ENCODE measurements around the gene CLDN8. TPM values are rescaled to one million over a fixed set of nuclear protein-coding genes. Genes with fewer than 3 reads are reported as not detected.

Gene CLDN8
- polyA plus RNA-seq, 2 of the 4 experiments (the other 2 are of a cell fraction) = not detected

DNA sequence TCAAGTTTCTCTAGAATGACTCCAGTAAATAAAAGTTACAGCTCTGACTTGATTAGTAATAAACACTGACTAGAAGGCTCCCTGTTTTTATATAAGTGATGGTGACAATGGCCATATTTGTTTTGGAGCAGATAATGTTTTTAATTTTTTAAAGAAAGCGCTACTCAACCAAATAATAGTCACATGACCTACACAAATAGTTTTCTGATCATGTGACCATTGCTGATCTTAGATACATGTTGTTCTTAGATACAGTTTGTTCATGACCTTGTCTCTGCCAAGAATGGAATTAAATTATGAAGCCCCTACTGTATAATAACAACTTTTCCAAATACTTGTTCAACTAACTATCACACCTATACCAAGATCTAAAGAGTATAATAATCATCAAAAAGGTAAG lies 22.3 kb upstream of the CLDN8 start:
- no peaks in the 10 kb centered on the region for H3K4me1 ChIP-seq
- ATAC-seq = no peak
- TF ChIP-seq, protein P1, sequence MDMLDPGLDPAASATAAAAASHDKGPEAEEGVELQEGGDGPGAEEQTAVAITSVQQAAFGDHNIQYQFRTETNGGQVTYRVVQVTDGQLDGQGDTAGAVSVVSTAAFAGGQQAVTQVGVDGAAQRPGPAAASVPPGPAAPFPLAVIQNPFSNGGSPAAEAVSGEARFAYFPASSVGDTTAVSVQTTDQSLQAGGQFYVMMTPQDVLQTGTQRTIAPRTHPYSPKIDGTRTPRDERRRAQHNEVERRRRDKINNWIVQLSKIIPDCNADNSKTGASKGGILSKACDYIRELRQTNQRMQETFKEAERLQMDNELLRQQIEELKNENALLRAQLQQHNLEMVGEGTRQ (IDR thresholded peaks at IDR 0.05) = peak; percentile 64
- no peak for TF ChIP-seq RFX5 (IDR thresholded peaks at IDR 0.05)
- no peak overlapping the region for H3K27ac ChIP-seq
- H3K9me3 ChIP-seq = no peaks in the 10 kb centered on the region
- ChIA-PET POLR2A (no interaction called here), CTCF (no interaction called here)
- no peak overlapping the region for H3K4me3 ChIP-seq
- no peak overlapping the region for H3K4me2 ChIP-seq
- WGBS (ENCODE audit: missing lambda C conversion rate) = 45% methylated on average over 1 of the region's 1 CpG
- DNase-seq (ENCODE audit: low read depth in 1 of 2, low spot score in 1 of 2) = no peak
- no peak for FAIRE-seq

DNA sequence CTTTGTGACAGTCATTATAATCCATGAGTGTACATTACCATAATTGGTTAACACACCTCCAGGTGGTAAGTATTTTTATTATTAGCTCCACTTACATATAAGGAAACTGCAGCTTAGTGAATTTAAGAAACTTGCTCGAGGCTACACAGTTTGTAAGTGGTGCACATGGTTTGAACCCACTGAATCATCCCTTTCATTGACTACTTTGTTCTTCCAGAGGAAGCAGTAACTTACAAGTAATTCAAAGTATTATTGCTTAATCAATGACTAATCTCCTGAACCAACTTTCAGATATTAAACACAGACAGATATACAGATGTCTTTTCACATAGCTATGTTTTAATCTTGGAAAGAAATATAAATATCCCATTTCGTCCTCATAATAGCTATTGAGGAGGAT lies 18.7 kb upstream of the CLDN8 start:
- no peak for ATAC-seq
- TF ChIP-seq RNF2 (IDR thresholded peaks at IDR 0.05; ENCODE audit: borderline replicate concordance, low read depth) (no peak), HOXB5 (CRISPR knock-in tag; IDR thresholded peaks at IDR 0.05) (no peak), CEBPB (IDR thresholded peaks at IDR 0.05) (no peak), MYC (IDR thresholded peaks at IDR 0.05; ENCODE audit: borderline replicate concordance, low read length) (no peak), POLR2A (IDR thresholded peaks at IDR 0.05; ENCODE audit: low read length) (no peak), GATA3 (IDR thresholded peaks at IDR 0.05; ENCODE audit: borderline replicate concordance) (no peak), ESRRA (IDR thresholded peaks at IDR 0.05; ENCODE audit: borderline replicate concordance, low read length) (no peak), NPAS2 (CRISPR knock-in tag; IDR thresholded peaks at IDR 0.05; ENCODE audit: borderline replicate concordance) (no peak), TFCP2L1 (CRISPR knock-in tag; IDR thresholded peaks at IDR 0.05) (no peak), HEYL (CRISPR knock-in tag; IDR thresholded peaks at IDR 0.05) (no peak), RCOR1 (IDR thresholded peaks at IDR 0.05; ENCODE audit: low read depth, low read length) (no peak), EP300 (IDR thresholded peaks at IDR 0.05) (no peak), CHD2 (IDR thresholded peaks at IDR 0.05; ENCODE audit: low read length, partially characterized antibody) (no peak)
- TF ChIP-seq, protein P2, sequence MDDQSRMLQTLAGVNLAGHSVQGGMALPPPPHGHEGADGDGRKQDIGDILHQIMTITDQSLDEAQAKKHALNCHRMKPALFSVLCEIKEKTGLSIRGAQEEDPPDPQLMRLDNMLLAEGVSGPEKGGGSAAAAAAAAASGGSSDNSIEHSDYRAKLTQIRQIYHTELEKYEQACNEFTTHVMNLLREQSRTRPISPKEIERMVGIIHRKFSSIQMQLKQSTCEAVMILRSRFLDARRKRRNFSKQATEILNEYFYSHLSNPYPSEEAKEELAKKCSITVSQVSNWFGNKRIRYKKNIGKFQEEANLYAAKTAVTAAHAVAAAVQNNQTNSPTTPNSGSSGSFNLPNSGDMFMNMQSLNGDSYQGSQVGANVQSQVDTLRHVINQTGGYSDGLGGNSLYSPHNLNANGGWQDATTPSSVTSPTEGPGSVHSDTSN (IDR thresholded peaks at IDR 0.05) = no peak
- TF ChIP-seq, protein P3, sequence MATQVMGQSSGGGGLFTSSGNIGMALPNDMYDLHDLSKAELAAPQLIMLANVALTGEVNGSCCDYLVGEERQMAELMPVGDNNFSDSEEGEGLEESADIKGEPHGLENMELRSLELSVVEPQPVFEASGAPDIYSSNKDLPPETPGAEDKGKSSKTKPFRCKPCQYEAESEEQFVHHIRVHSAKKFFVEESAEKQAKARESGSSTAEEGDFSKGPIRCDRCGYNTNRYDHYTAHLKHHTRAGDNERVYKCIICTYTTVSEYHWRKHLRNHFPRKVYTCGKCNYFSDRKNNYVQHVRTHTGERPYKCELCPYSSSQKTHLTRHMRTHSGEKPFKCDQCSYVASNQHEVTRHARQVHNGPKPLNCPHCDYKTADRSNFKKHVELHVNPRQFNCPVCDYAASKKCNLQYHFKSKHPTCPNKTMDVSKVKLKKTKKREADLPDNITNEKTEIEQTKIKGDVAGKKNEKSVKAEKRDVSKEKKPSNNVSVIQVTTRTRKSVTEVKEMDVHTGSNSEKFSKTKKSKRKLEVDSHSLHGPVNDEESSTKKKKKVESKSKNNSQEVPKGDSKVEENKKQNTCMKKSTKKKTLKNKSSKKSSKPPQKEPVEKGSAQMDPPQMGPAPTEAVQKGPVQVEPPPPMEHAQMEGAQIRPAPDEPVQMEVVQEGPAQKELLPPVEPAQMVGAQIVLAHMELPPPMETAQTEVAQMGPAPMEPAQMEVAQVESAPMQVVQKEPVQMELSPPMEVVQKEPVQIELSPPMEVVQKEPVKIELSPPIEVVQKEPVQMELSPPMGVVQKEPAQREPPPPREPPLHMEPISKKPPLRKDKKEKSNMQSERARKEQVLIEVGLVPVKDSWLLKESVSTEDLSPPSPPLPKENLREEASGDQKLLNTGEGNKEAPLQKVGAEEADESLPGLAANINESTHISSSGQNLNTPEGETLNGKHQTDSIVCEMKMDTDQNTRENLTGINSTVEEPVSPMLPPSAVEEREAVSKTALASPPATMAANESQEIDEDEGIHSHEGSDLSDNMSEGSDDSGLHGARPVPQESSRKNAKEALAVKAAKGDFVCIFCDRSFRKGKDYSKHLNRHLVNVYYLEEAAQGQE (IDR thresholded peaks at IDR 0.05) = no peak
- TF ChIP-seq, protein P4, sequence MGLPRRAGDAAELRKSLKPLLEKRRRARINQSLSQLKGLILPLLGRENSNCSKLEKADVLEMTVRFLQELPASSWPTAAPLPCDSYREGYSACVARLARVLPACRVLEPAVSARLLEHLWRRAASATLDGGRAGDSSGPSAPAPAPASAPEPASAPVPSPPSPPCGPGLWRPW (IDR thresholded peaks at IDR 0.05) = no peak
- TF ChIP-seq, protein P5, sequence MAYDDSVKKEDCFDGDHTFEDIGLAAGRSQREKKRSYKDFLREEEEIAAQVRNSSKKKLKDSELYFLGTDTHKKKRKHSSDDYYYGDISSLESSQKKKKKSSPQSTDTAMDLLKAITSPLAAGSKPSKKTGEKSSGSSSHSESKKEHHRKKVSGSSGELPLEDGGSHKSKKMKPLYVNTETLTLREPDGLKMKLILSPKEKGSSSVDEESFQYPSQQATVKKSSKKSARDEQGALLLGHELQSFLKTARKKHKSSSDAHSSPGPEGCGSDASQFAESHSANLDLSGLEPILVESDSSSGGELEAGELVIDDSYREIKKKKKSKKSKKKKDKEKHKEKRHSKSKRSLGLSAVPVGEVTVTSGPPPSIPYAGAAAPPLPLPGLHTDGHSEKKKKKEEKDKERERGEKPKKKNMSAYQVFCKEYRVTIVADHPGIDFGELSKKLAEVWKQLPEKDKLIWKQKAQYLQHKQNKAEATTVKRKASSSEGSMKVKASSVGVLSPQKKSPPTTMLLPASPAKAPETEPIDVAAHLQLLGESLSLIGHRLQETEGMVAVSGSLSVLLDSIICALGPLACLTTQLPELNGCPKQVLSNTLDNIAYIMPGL (CRISPR knock-in tag; IDR thresholded peaks at IDR 0.05; ENCODE audit: borderline replicate concordance) = no peak
- DNase-seq (ENCODE audit: low read depth in 1 of 2, low spot score in 1 of 2) = no peak
- no peak overlapping the region for H3K27ac ChIP-seq
- FAIRE-seq = no peak
- H3K9me3 ChIP-seq = no peaks in the 10 kb centered on the region
- WGBS (ENCODE audit: missing lambda C conversion rate) = 1% methylated on average over 2 of the region's 2 CpGs
- no peak overlapping the region for H3K4me2 ChIP-seq
- H3K4me1 ChIP-seq = no peaks in the 10 kb centered on the region
- no peak overlapping the region for H3K4me3 ChIP-seq
- ChIA-PET CTCF (no interaction called here), POLR2A (no interaction called here)
